ENCODE measurements around the gene KANSL1. TPM values are rescaled to one million over a fixed set of nuclear protein-coding genes. Genes with fewer than 3 reads are reported as not detected.
A peak's percentile ranks its signal among the peaks of the same experiment; 100 is the strongest.

KANSL1 gene
- total RNA-seq, 1 donor from 2014 or later: 121 TPM

DNA sequence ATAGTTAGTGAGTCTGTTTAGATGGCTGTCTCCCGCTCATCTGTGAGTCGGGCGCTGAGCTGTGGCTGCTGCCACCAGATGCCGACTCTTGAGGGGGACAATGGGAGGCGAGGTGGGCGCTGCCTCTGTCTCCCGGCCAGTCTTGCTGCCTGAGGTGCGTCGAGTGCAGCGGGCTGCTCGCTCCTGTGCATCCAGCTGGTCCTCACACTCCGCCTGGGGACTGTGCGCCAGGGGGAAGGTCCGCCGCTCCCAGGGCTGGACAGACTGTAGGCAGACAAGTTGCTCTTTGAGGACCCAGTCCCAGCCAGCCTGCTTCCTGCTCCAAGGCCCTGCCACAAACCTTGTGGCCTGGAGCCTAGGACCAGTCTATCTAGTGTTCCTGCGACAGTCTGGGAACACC is 161.8 kb downstream of the KANSL1 start:
- H3K36me3 Mint-ChIP-seq (ENCODE audit: low read depth): peaks cover 30% of the 10 kb centered on the region
- H3K4me1 Mint-ChIP-seq: peaks cover 20% of the 10 kb centered on the region
- TF ChIP-seq, protein P1, sequence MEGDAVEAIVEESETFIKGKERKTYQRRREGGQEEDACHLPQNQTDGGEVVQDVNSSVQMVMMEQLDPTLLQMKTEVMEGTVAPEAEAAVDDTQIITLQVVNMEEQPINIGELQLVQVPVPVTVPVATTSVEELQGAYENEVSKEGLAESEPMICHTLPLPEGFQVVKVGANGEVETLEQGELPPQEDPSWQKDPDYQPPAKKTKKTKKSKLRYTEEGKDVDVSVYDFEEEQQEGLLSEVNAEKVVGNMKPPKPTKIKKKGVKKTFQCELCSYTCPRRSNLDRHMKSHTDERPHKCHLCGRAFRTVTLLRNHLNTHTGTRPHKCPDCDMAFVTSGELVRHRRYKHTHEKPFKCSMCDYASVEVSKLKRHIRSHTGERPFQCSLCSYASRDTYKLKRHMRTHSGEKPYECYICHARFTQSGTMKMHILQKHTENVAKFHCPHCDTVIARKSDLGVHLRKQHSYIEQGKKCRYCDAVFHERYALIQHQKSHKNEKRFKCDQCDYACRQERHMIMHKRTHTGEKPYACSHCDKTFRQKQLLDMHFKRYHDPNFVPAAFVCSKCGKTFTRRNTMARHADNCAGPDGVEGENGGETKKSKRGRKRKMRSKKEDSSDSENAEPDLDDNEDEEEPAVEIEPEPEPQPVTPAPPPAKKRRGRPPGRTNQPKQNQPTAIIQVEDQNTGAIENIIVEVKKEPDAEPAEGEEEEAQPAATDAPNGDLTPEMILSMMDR (conservative IDR thresholded peaks at IDR 0.05): no peak

DNA sequence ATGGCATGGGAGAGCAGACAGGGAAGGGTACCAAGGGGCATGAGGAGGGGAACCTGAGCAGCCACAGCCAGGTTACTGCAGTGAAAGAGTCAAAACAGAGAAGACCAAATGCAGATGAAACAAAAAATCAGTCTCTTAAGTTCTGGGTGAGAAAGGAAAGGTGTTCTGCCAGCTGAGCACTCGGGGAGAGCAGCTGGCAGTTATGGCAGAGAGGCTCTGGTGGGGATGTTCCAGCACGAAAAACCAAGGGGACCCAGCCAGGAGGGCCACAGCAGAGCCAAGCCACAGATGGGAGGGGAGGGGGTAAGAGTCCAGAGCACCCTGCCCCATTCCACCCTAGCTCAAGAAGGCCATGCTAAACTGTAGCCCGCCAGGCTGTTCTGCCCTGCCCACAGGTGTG is 162.5 kb downstream of the KANSL1 start:
- Mint-ChIP-seq H3K9me3 (no peaks in the 10 kb centered on the region), H3K4me1 (peaks cover 24% of the 10 kb centered on the region), H3K27ac (ENCODE audit: unreplicated experiment) (no peak overlapping the region), H3K36me3 (ENCODE audit: low read depth) (peaks cover 30% of the 10 kb centered on the region), H3K4me3 (no peak overlapping the region), H3K27me3 (ENCODE audit: low read depth) (no peaks in the 10 kb centered on the region)
- no peak for DNase-seq (ENCODE audit: low read depth, low spot score)
- TF ChIP-seq, protein P1 (conservative IDR thresholded peaks at IDR 0.05): no peak

More for the DNA sequence above, 161.8 kb downstream of the KANSL1 start:
- H3K9me3 Mint-ChIP-seq: no peaks in the 10 kb centered on the region
- H3K27me3 Mint-ChIP-seq (ENCODE audit: low read depth): no peaks in the 10 kb centered on the region
- no peak overlapping the region for H3K4me3 Mint-ChIP-seq
- H3K27ac Mint-ChIP-seq (ENCODE audit: unreplicated experiment): no peak overlapping the region
- no peak for DNase-seq (ENCODE audit: low read depth, low spot score)

DNA sequence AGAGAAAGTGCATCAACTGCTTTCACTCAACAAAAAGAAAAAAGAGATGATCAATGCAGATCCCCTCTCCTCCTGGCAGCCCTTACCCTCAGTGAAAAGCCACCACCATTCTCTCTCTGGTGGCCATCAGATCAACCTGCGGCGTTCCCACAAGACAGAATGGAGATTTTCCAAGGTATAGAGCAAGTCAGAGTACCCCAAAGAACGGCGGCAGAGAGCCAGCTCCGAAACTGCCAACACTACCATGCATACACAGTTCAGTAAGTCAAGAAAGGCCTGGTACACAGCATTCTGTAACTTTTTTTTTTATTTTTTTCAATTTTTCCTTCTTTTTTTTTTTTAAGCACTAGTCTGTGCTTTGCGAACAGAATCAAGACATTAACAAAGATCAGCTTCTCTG is 163.6 kb downstream of the KANSL1 start:
- Mint-ChIP-seq H3K27me3 (ENCODE audit: low read depth) (no peaks in the 10 kb centered on the region), H3K9me3 (no peaks in the 10 kb centered on the region), H3K27ac (ENCODE audit: unreplicated experiment) (no peak overlapping the region), H3K4me1 (peaks cover 30% of the 10 kb centered on the region), H3K36me3 (ENCODE audit: low read depth) (peaks cover 28% of the 10 kb centered on the region), H3K4me3 (peak overlapping the region; percentile 18)
- no peak for DNase-seq (ENCODE audit: low read depth, low spot score)
- TF ChIP-seq, protein P1 (conservative IDR thresholded peaks at IDR 0.05): no peak

DNA sequence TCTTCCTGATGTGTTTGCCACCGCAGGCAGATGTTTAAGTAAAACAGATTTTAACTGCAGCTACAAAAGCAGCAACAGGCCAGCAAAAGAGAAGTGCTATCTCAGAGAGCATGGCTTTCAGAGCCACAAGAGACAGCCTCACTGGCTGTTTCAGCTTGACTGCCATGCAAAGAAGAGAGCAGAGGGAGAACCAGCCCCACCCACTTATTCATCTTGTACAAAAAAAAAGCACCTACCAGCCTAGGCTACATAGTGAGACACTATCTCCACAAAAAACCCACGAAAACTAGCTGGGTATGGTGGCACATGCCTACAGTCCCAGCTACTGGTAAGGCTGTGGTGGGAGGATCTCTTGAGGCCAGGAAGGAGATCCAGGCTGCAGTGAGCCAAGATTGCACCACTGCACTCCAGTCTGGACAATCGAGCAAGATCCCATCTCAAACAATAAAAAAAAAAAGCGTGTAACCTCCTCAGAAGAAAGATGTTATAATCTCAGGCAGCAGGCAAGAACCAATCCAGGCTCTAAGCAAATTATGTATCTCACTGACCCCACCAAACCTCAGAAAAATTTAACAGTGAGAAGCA is 164.2 kb downstream of the KANSL1 start:
- Mint-ChIP-seq H3K9me3 (no peaks in the 10 kb centered on the region), H3K4me1 (peaks cover 32% of the 10 kb centered on the region), H3K4me3 (no peak overlapping the region), H3K36me3 (ENCODE audit: low read depth) (peaks cover 23% of the 10 kb centered on the region), H3K27me3 (ENCODE audit: low read depth) (no peaks in the 10 kb centered on the region), H3K27ac (ENCODE audit: unreplicated experiment) (no peak overlapping the region)
- TF ChIP-seq, protein P1 (conservative IDR thresholded peaks at IDR 0.05): no peak
- no peak for DNase-seq (ENCODE audit: low read depth, low spot score)

DNA sequence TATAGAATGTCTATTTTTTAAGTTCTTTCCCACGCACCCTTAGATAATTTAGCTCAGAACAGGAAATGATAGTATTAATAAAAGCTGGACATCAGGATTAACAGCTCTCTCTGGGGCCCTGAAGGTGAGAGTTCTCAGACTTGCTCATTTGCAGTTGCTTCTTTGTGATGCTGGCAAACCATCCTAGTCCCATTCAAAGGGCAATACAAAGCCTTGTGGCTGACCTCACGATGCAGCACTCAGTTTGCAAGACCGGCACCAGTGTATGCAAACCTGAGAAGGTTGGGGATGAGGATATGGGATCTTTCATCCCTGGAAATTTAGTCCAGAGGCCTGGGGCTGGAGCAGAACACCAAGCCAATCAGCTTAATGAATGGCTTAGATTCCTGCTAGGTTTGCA is 164.9 kb downstream of the KANSL1 start:
- no peak overlapping the region for H3K4me3 Mint-ChIP-seq
- H3K9me3 Mint-ChIP-seq: no peaks in the 10 kb centered on the region
- peaks cover 21% of the 10 kb centered on the region for H3K36me3 Mint-ChIP-seq (ENCODE audit: low read depth)
- DNase-seq (ENCODE audit: low read depth, low spot score): no peak
- no peaks in the 10 kb centered on the region for H3K27me3 Mint-ChIP-seq (ENCODE audit: low read depth)
- H3K4me1 Mint-ChIP-seq: peaks cover 37% of the 10 kb centered on the region
- H3K27ac Mint-ChIP-seq (ENCODE audit: unreplicated experiment): peak overlapping the region; percentile 1
- TF ChIP-seq, protein P1 (conservative IDR thresholded peaks at IDR 0.05): no peak

All from neural crest cell (in vitro differentiated cells).